Naive thymus-derived CD4-positive, alpha-beta T cell (primary cell): Measurements from ENCODE around the gene ASL. TPM values are rescaled to one million over a fixed set of nuclear protein-coding genes. Genes with fewer than 3 reads are reported as not detected.

Experiments used
- ATAC-seq: fragments of 150-1000 bp; cut with Tn5 transposase; 2 replicates; pipeline ENCODE4 v1.10.0; 2021; ENCODE audit warnings: mild to moderate bottlenecking, moderate library complexity
- CTCF ChIA-PET: fragments of 350-600 bp; sonication (Branson Sonifier 250); formaldehyde crosslinking; loops from one replicate; lab custom pipeline; 2021; ENCODE audit warnings: antibody characterized with exemption; lab: Charles Lee
- POLR2A ChIA-PET: fragments of 350-600 bp; sonication (Branson Sonifier 250); formaldehyde crosslinking; loops from one replicate; lab custom pipeline; 2021; ENCODE audit warnings: antibody characterized with exemption, inconsistent platforms; lab: Charles Lee
- DNase-seq, 9 donors: peaks; one replicate each; pipeline versions ENCODE4 v3.0.0 to v3.0.0-alpha.2; 2020 to 2022; ENCODE audit warnings: mixed read lengths in 1 of 9
- H3K27ac ChIP-seq: one replicate; pipeline ENCODE4 v1.7.0; 2013; ENCODE audit warnings: mild to moderate bottlenecking, low read depth, low read length, moderate library complexity
- H3K27me3 ChIP-seq, 2 donors: one replicate each; pipeline ENCODE4 v1.7.0; 2013; ENCODE audit warnings: low read length in 2 of 2, mild to moderate bottlenecking in 2 of 2, moderate library complexity in 2 of 2; ENCODE audit not compliant: control insufficient read depth in 2 of 2, insufficient read depth in 2 of 2
- H3K36me3 ChIP-seq, 3 experiments: 1 replicate in 2 of 3; 2 replicates in 1 of 3; pipeline ENCODE4 v1.7.0; 2013; ENCODE audit warnings: low read length in 3 of 3, mild to moderate bottlenecking in 3 of 3, moderate library complexity in 1 of 3; ENCODE audit not compliant: insufficient read depth in 3 of 3, control insufficient read depth in 2 of 3
- H3K4me1 ChIP-seq, 2 donors: one replicate each; pipeline ENCODE4 v1.7.0; 2013; ENCODE audit warnings: low read length in 2 of 2, mild to moderate bottlenecking in 2 of 2, moderate library complexity in 1 of 2; ENCODE audit not compliant: control insufficient read depth in 2 of 2, insufficient read depth in 2 of 2
- H3K4me3 ChIP-seq: 2 replicates; pipeline ENCODE4 v1.7.0; 2013; ENCODE audit warnings: mild to moderate bottlenecking, low read length
- H3K9me3 ChIP-seq, 3 experiments: 1 replicate in 2 of 3; 2 replicates in 1 of 3; pipeline ENCODE4 v1.7.0; 2013; ENCODE audit warnings: low read length in 3 of 3; ENCODE audit not compliant: control insufficient read depth in 2 of 3
- H3K27ac Mint-ChIP-seq, 9 donors: one replicate each; pipeline ENCODE4 v1.8.0; 2020 to 2022; ENCODE audit warnings: mixed read lengths in 9 of 9, mild to moderate bottlenecking in 8 of 9, moderate library complexity in 5 of 9, inconsistent platforms in 2 of 9
- H3K27me3 Mint-ChIP-seq, 5 donors: one replicate each; pipeline ENCODE4 v1.8.0; 2021 to 2022; ENCODE audit warnings: mixed read lengths in 5 of 5, mild to moderate bottlenecking in 1 of 5
- H3K36me3 Mint-ChIP-seq, 5 donors: one replicate each; pipeline ENCODE4 v1.8.0; 2020 to 2022; ENCODE audit warnings: mixed read lengths in 5 of 5, mild to moderate bottlenecking in 3 of 5, inconsistent platforms in 1 of 5
- H3K4me1 Mint-ChIP-seq, 7 donors: one replicate each; pipeline ENCODE4 v1.8.0; 2020 to 2022; ENCODE audit warnings: mixed read lengths in 7 of 7, mild to moderate bottlenecking in 3 of 7, inconsistent platforms in 1 of 7
- H3K4me3 Mint-ChIP-seq, 10 donors: one replicate each; pipeline ENCODE4 v1.8.0; 2020 to 2022; ENCODE audit warnings: mild to moderate bottlenecking in 10 of 10, mixed read lengths in 10 of 10, moderate library complexity in 6 of 10, inconsistent platforms in 2 of 10
- H3K9me3 Mint-ChIP-seq, 11 donors: one replicate each; pipeline ENCODE4 v1.8.0; 2020 to 2022; ENCODE audit warnings: mixed read lengths in 11 of 11, mild to moderate bottlenecking in 4 of 11, inconsistent platforms in 1 of 11, moderate library complexity in 1 of 11
- intact Hi-C, 2 donors: fragments of 100-400 bp; cut with micrococcal nuclease; formaldehyde crosslinking; loops; one replicate each; pipeline ENCODE4 v1.15.1; 2023
- polyA plus RNA-seq, 2 donors: library from polyadenylated mRNA; unstranded; fragments of 300-500 nt; fragmentation: Illumina TruSeq; gene quantifications; one replicate each; pipeline ENCODE4 v1.2.3, GENCODE V29; 2021
- total RNA-seq, 6 experiments: library from RNA in 5 of 6; stranded (reverse) in 5 of 6; gene quantifications; 1 replicate in 5 of 6; 2 replicates in 1 of 6; pipeline ENCODE4 v1.2.3 and lab custom pipeline; 2021 to 2026

The ASL gene
- total and polyA plus RNA-seq, 7 experiments from 2014 or later: 4.9 to 29.7 (median 11.7) TPM

DNA sequence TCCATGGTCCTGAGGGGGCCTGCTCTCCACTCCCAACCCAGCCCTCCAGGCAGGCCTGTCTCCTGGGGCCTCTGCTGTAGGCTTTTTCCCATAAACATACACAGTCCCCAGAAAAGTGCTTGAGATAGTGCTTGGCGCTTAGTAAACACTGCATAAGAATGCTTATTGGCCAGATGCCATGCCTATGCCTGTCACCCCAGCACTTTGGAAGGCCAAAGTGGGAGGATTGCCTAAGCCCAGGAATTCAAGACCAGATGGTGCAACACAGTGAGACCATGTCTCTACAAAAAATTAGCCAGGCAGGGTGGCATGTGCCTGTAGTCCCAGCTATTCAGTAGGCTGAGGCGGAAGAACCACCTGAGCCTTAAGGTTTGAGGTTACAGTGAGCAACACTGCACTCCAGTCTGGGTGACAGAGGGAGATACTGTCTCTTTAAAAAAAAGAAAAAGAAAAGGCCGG, 24.6 kb upstream of the ASL start:
- ATAC-seq: no peak
- no peak for DNase-seq
- H3K4me3 Mint-ChIP-seq: no peak overlapping the region
- H3K27me3 ChIP-seq: no peaks in the 10 kb centered on the region
- no peaks in the 10 kb centered on the region for H3K36me3 ChIP-seq
- no peaks in the 10 kb centered on the region for H3K36me3 Mint-ChIP-seq
- POLR2A ChIA-PET: no interaction called here
- H3K4me3 ChIP-seq: no peak overlapping the region
- H3K27ac ChIP-seq: no peak overlapping the region
- H3K27ac Mint-ChIP-seq: peak overlapping the region in 1 of 9 donors; percentile 20
- H3K4me1 Mint-ChIP-seq: peaks cover 0 to 7% (median 0%) of the 10 kb centered on the region in 7 donors
- H3K27me3 Mint-ChIP-seq: peaks cover 0 to 2% (median 0%) of the 10 kb centered on the region in 5 donors
- intact Hi-C loops: no loop called here
- CTCF ChIA-PET: interaction anchor here (0.6 to 0.7 kb wide), 2 partner anchors 62 to 1190 kb away, joined by 3 to 4 read pairs; no protein-coding TSS in a partner anchor
- no peaks in the 10 kb centered on the region for H3K9me3 Mint-ChIP-seq
- no peaks in the 10 kb centered on the region for H3K4me1 ChIP-seq
- H3K9me3 ChIP-seq: no peaks in the 10 kb centered on the region

DNA sequence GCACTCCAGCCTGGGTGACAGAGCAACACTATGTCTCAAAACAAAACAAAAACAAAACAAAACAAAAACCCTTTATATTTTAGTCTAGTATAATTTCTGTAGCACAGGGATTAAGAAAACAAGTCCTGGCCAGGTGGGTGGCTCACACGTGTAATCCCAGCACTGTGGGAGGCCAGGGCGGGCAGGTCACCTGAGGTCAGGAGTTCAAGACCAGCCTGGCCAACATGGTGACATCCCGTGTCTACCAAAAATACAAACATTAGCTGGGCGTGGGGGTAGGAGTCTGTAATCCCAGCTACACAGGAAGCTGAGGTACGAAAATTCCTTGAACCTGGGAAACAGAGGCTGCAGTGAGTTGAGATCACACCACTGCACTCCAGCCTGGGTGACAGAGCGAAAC, 23.2 kb upstream of the ASL start:
- no peaks in the 10 kb centered on the region for H3K9me3 Mint-ChIP-seq
- Histone ChIP-seq H3K27me3 (no peaks in the 10 kb centered on the region), H3K27ac (no peak overlapping the region), H3K36me3 (no peaks in the 10 kb centered on the region), H3K4me1 (no peaks in the 10 kb centered on the region), H3K9me3 (no peaks in the 10 kb centered on the region), H3K4me3 (no peak overlapping the region)
- H3K4me3 Mint-ChIP-seq: no peak overlapping the region
- no peak overlapping the region for H3K27ac Mint-ChIP-seq
- DNase-seq: no peak
- no peaks in the 10 kb centered on the region for H3K36me3 Mint-ChIP-seq
- ChIA-PET CTCF (no interaction called here), POLR2A (no interaction called here)
- no peaks in the 10 kb centered on the region for H3K27me3 Mint-ChIP-seq
- no peak for ATAC-seq
- H3K4me1 Mint-ChIP-seq: peaks cover 0 to 7% (median 0%) of the 10 kb centered on the region in 7 donors
- intact Hi-C loops: no loop called here

DNA sequence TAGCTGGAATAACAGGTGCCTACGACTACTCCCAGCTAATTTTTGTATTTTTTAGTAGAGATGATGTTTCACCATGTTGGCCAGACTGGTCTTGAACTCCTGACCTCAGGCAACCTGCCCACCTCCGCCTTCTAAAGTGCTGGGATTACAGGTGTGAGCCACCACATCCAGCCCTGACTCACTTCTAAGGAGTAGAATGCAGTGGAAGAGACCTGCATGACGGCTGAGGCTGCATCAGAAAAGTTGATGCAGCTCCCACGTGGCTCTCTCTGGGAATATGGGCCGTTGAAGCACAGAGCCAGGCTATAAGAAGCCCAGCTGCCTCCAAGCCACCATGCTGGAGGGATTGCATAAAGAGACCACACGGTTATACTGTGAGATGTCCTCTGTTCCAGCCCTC, 21.6 kb upstream of the ASL start:
- Mint-ChIP-seq H3K4me3 (no peak overlapping the region), H3K27me3 (no peaks in the 10 kb centered on the region), H3K27ac (no peak overlapping the region), H3K4me1 (peaks cover 0 to 7% (median 0%) of the 10 kb centered on the region in 7 donors), H3K36me3 (no peaks in the 10 kb centered on the region), H3K9me3 (no peaks in the 10 kb centered on the region)
- Histone ChIP-seq H3K9me3 (no peaks in the 10 kb centered on the region), H3K27me3 (no peaks in the 10 kb centered on the region), H3K4me3 (no peak overlapping the region), H3K36me3 (no peaks in the 10 kb centered on the region), H3K27ac (no peak overlapping the region), H3K4me1 (no peaks in the 10 kb centered on the region)
- ATAC-seq (no peak), DNase-seq (no peak)
- CTCF ChIA-PET: no interaction called here
- intact Hi-C loops: no loop called here
- POLR2A ChIA-PET: no interaction called here

DNA sequence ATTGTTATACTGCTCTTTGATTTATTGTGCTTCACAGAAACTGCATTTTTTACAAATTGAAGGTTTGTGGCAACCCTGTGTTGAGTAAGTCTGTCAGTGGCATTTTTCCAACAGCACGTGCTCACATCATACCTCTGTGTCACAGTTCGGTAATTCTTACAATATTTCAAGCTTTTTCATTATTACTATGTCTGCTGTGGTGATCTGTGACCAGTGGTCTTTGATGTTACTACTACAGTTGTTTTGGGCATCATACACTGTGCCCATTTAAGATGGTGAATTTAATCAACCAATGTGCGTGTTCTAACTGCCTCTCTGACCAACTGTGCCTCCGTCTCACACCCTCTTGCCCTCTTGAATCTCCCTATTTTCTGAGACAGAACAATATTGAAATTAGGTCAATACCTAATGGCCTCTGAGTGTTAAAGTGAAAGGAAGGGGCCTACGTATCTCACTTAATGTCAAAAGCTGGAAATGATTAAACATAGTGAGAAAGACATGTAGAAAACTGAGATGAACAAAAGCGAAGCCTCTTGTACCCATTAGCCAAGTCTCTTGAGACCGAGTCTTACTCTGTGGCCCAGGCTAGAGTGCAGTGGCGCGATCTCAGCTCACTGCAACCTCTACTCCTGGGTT, 20.2 kb upstream of the ASL start:
- Histone ChIP-seq H3K9me3 (no peaks in the 10 kb centered on the region), H3K27ac (no peak overlapping the region), H3K4me3 (no peak overlapping the region), H3K36me3 (no peaks in the 10 kb centered on the region), H3K27me3 (no peaks in the 10 kb centered on the region), H3K4me1 (no peaks in the 10 kb centered on the region)
- Mint-ChIP-seq H3K36me3 (no peaks in the 10 kb centered on the region), H3K4me1 (peaks cover 0 to 7% (median 0%) of the 10 kb centered on the region in 7 donors), H3K27me3 (no peaks in the 10 kb centered on the region), H3K4me3 (no peak overlapping the region), H3K9me3 (no peaks in the 10 kb centered on the region), H3K27ac (no peak overlapping the region)
- ChIA-PET POLR2A (no interaction called here), CTCF (no interaction called here)
- ATAC-seq (no peak), DNase-seq (no peak)
- intact Hi-C loops: no loop called here

DNA sequence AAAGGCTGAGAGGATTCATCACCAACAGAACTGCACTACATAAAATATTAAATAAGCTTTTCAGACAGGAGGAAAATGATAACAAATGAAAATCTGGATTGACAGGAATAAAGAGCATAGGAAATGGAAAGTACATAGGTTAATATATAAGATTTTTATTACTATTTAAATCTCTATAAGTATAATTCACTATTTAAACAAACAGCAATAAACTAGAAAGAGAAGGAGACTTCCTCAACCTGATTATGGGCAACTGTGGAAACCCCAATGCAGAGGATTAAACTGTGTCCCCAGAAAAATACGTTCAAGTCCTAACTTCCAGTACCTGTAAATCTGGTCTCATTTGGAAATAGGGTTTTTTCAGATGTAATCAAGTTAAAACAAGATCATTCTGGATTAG, 14.8 kb upstream of the ASL start:
- intact Hi-C loops: no loop called here
- H3K27me3 ChIP-seq: no peaks in the 10 kb centered on the region

DNA sequence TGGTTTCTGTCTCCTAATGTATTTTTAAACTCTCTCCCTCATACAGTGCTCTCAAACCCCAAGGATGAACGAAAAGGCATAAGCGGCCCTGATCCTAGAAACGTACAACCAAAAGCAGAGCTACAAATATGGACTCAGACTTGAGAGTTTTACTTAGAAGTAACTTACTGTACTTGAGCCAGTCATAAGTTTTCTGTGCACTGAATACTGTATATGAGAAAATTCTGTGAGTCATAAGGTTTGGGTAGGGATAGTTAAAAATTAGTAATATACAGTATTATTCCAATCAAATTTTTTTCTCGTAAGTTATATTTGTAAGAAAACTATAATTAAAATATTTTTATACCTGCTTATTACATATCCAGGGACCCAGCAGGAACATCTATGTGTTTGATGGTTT, 5.9 kb upstream of the ASL start:
- POLR2A ChIA-PET: no interaction called here
- Mint-ChIP-seq H3K27ac (no peak overlapping the region), H3K4me1 (peaks cover 0 to 4% (median 0%) of the 10 kb centered on the region in 7 donors)

More for the DNA sequence above, 14.8 kb upstream of the ASL start:
- H3K4me3 ChIP-seq: no peak overlapping the region
- Mint-ChIP-seq H3K27me3 (peaks cover 0 to 2% (median 0%) of the 10 kb centered on the region in 5 donors), H3K9me3 (peaks cover 0 to 10% (median 0%) of the 10 kb centered on the region in 11 donors), H3K36me3 (no peaks in the 10 kb centered on the region), H3K27ac (no peak overlapping the region), H3K4me3 (no peak overlapping the region), H3K4me1 (no peaks in the 10 kb centered on the region)
- ChIA-PET CTCF (no interaction called here), POLR2A (no interaction called here)
- no peaks in the 10 kb centered on the region for H3K9me3 ChIP-seq
- no peaks in the 10 kb centered on the region for H3K4me1 ChIP-seq
- no peak for DNase-seq
- ATAC-seq: no peak
- H3K36me3 ChIP-seq: no peaks in the 10 kb centered on the region
- no peak overlapping the region for H3K27ac ChIP-seq

DNA sequence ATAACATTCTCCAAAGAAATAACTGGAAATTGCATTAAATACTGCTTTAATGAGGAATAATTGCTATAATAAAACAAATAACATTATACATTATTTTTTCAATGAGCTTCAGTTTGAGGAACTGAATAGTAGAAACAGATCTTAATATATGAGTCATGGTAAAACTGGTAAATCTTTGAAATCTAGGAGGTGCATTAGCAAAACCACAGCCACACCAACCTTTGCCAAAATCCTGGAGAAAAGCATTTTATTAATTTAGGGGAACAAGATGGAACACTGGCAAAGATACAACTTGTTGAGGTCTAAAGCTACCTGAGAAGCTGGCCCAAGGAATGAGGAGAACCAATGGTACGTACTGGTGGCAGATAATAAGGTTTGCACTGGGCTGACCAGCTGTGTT, 5.4 kb upstream of the ASL start:
- Mint-ChIP-seq H3K4me3 (no peak overlapping the region), H3K9me3 (peaks cover 0 to 11% (median 0%) of the 10 kb centered on the region in 11 donors), H3K4me1 (peaks cover 0 to 6% (median 2%) of the 10 kb centered on the region in 7 donors), H3K27me3 (peaks cover 0 to 7% (median 0%) of the 10 kb centered on the region in 5 donors), H3K27ac (peak overlapping the region in 1 of 9 donors; percentile 1), H3K36me3 (peaks cover 0 to 6% (median 0%) of the 10 kb centered on the region in 5 donors)
- intact Hi-C loops: loop anchor here in 1 of 2 donors (10.0 kb wide), 1 partner anchor 315 kb away; no protein-coding TSS in a partner anchor
- ATAC-seq (no peak), DNase-seq (no peak)
- Histone ChIP-seq H3K27ac (no peak overlapping the region), H3K9me3 (no peaks in the 10 kb centered on the region), H3K4me1 (no peaks in the 10 kb centered on the region), H3K36me3 (no peaks in the 10 kb centered on the region), H3K4me3 (no peak overlapping the region), H3K27me3 (no peaks in the 10 kb centered on the region)
- ChIA-PET POLR2A (no interaction called here), CTCF (no interaction called here)

More for the DNA sequence above, 5.9 kb upstream of the ASL start:
- DNase-seq (no peak), ATAC-seq (no peak)
- CTCF ChIA-PET: no interaction called here
- H3K4me1 ChIP-seq: no peaks in the 10 kb centered on the region
- H3K27me3 ChIP-seq: no peaks in the 10 kb centered on the region
- H3K9me3 ChIP-seq: no peaks in the 10 kb centered on the region
- H3K27ac ChIP-seq: no peak overlapping the region
- no peaks in the 10 kb centered on the region for H3K36me3 ChIP-seq
- intact Hi-C loops: loop anchor here in 1 of 2 donors (10.0 kb wide), 1 partner anchor 315 kb away; no protein-coding TSS in a partner anchor
- H3K4me3 Mint-ChIP-seq: no peak overlapping the region
- no peak overlapping the region for H3K4me3 ChIP-seq
- peaks cover 0 to 7% (median 0%) of the 10 kb centered on the region in 5 donors for H3K27me3 Mint-ChIP-seq
- peaks cover 0 to 11% (median 0%) of the 10 kb centered on the region in 11 donors for H3K9me3 Mint-ChIP-seq
- H3K36me3 Mint-ChIP-seq: peaks cover 0 to 6% (median 0%) of the 10 kb centered on the region in 5 donors
